A673 (cell line): ENCODE data around the gene IL19. TPM values are rescaled to one million over a fixed set of nuclear protein-coding genes. Genes with fewer than 3 reads are reported as not detected.

ENCODE experiments used
- BruUV-seq: library from RNA; stranded (reverse); fragments of 400-500 nt; replicated peaks from 2 replicates; lab custom pipeline; 2021; lab: Mats Ljungman, UMichigan
- CTCF ChIA-PET: fragments of 300-600 bp; sonication (Branson Sonifier 250); formaldehyde crosslinking; loops from one replicate; lab custom pipeline; 2022; ENCODE audit warnings: antibody characterized with exemption; lab: Charles Lee
- POLR2A ChIA-PET: fragments of 300-600 bp; sonication (Branson Sonifier 250); formaldehyde crosslinking; loops from one replicate; lab custom pipeline; 2022; ENCODE audit warnings: antibody characterized with exemption; ENCODE audit not compliant: low non-redundant PET; lab: Charles Lee
- DNase-seq: peaks from one replicate; pipeline ENCODE4 v3.0.0-alpha.2; 2015; ENCODE audit warnings: low spot score
- H3K27ac ChIP-seq: fragments of 200-600 bp; sonication (generic); 2 replicates; pipeline ENCODE4 v1.5.1; 2016; ENCODE audit warnings: mixed run types, low read depth, mild to moderate bottlenecking, mixed read lengths, antibody characterized with exemption, low read length; ENCODE audit not compliant: poor library complexity, severe bottlenecking
- H3K27me3 ChIP-seq: fragments of 200-600 bp; sonication (generic); replicated peaks from 2 replicates; pipeline ENCODE4 v1.6.1; 2017; ENCODE audit warnings: mixed run types, low read depth, mild to moderate bottlenecking, mixed read lengths, antibody characterized with exemption, low read length; ENCODE audit not compliant: insufficient read depth, poor library complexity
- H3K36me3 ChIP-seq: fragments of 200-600 bp; sonication (generic); 2 replicates; pipeline ENCODE4 v1.6.1; 2016; ENCODE audit warnings: mixed run types, mild to moderate bottlenecking, mixed read lengths, antibody characterized with exemption, low read length; ENCODE audit not compliant: insufficient read depth, poor library complexity, severe bottlenecking
- H3K4me1 ChIP-seq: fragments of 200-600 bp; sonication (generic); 2 replicates; pipeline ENCODE4 v1.6.1; 2017; ENCODE audit warnings: mixed run types, mild to moderate bottlenecking, mixed read lengths, antibody characterized with exemption, low read length; ENCODE audit not compliant: insufficient read depth, poor library complexity, severe bottlenecking
- H3K4me3 ChIP-seq: fragments of 200-600 bp; sonication (generic); 2 replicates; pipeline ENCODE4 v1.5.1; 2016; ENCODE audit warnings: low read depth, mixed run types, mild to moderate bottlenecking, mixed read lengths, low read length; ENCODE audit not compliant: poor library complexity, severe bottlenecking
- H3K9me3 ChIP-seq: fragments of 200-600 bp; sonication (generic); 2 replicates; pipeline ENCODE4 v1.6.1; 2016; ENCODE audit warnings: mixed run types, low read depth, mild to moderate bottlenecking, mixed read lengths, antibody characterized with exemption, low read length; ENCODE audit not compliant: poor library complexity, severe bottlenecking
- EZH2 ChIP-seq: fragments of 200-600 bp; sonication (generic); IDR thresholded peaks from 2 replicates; pipeline ENCODE4 v1.6.1; 2017; ENCODE audit warnings: borderline replicate concordance, low read depth, mild to moderate bottlenecking, mixed read lengths, antibody characterized with exemption, low read length; ENCODE audit not compliant: poor library complexity, severe bottlenecking
- intact Hi-C: fragments of 100-400 bp; cut with micrococcal nuclease; formaldehyde crosslinking; loops from one replicate; pipeline ENCODE4 v1.10.0; 2022; ENCODE audit not compliant: unreplicated experiment
- total RNA-seq: library from RNA; stranded (reverse); gene quantifications from 2 replicates; pipeline ENCODE4 v1.2.3, GENCODE V29; 2021
- TF ChIP-seq, protein P1 (sequence below): fragments of 300-800, 200-600 bp; sonication (generic); conservative IDR thresholded peaks from 2 replicates; pipeline ENCODE4 v1.5.1; 2017; ENCODE audit warnings: low read depth, mild to moderate bottlenecking, antibody characterized with exemption, low read length, moderate library complexity, mixed read lengths

The IL19 gene
- total RNA-seq, 1 experiment from 2014 or later, result not detected

DNA sequence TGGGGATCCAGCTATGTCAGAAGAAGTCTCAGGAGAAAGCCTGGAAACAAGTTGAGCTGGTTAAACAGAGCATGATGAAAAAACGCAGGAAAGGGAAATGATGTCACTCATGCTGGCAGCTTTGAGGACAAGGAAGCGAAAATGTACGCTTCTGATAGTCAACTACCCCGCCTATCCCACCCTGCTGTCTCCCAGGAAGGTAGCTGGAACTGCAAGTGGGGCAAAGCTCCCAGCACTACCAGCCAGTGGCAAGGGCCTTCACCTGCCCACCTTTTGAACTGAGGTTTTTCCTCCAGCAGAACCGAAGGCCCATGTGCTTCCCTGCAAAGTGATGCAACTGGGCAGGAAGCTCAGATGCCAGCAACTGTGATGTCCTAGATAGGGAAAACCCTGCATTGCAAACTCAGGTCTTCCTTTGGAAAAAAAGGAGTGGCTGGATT is 88.5 kb downstream of the IL19 start:
- intact Hi-C loops, result no loop called here
- H3K9me3 ChIP-seq, result no peaks in the 10 kb centered on the region
- CTCF ChIA-PET, result no interaction called here
- peaks cover 43% of the 10 kb centered on the region for H3K27me3 ChIP-seq
- no peak overlapping the region for H3K4me3 ChIP-seq
- H3K4me1 ChIP-seq, result no peaks in the 10 kb centered on the region
- H3K36me3 ChIP-seq, result no peaks in the 10 kb centered on the region
- TF ChIP-seq, protein P1, sequence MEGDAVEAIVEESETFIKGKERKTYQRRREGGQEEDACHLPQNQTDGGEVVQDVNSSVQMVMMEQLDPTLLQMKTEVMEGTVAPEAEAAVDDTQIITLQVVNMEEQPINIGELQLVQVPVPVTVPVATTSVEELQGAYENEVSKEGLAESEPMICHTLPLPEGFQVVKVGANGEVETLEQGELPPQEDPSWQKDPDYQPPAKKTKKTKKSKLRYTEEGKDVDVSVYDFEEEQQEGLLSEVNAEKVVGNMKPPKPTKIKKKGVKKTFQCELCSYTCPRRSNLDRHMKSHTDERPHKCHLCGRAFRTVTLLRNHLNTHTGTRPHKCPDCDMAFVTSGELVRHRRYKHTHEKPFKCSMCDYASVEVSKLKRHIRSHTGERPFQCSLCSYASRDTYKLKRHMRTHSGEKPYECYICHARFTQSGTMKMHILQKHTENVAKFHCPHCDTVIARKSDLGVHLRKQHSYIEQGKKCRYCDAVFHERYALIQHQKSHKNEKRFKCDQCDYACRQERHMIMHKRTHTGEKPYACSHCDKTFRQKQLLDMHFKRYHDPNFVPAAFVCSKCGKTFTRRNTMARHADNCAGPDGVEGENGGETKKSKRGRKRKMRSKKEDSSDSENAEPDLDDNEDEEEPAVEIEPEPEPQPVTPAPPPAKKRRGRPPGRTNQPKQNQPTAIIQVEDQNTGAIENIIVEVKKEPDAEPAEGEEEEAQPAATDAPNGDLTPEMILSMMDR, result no peak
- TF ChIP-seq EZH2, result no peak
- POLR2A ChIA-PET, result no interaction called here
- no peak for DNase-seq
- no TSS peak for BruUV-seq
- no peak overlapping the region for H3K27ac ChIP-seq

- TF ChIP-seq, protein P1, result no peak
- TF ChIP-seq EZH2, result no peak
- Histone ChIP-seq H3K4me3 (no peak overlapping the region), H3K36me3 (no peaks in the 10 kb centered on the region), H3K9me3 (no peaks in the 10 kb centered on the region), H3K27me3 (peaks cover 44% of the 10 kb centered on the region), H3K27ac (no peak overlapping the region), H3K4me1 (no peaks in the 10 kb centered on the region)
- ChIA-PET CTCF (no interaction called here), POLR2A (no interaction called here)
- no peak for DNase-seq
- no TSS peak for BruUV-seq
- intact Hi-C loops, result loop anchor here (5.0 kb wide), 1 partner anchor 217 kb away; no protein-coding TSS in a partner anchor
These were observed 89.6 kb downstream of the IL19 start for GRCh38 chr1:206860165-206860564.

DNA sequence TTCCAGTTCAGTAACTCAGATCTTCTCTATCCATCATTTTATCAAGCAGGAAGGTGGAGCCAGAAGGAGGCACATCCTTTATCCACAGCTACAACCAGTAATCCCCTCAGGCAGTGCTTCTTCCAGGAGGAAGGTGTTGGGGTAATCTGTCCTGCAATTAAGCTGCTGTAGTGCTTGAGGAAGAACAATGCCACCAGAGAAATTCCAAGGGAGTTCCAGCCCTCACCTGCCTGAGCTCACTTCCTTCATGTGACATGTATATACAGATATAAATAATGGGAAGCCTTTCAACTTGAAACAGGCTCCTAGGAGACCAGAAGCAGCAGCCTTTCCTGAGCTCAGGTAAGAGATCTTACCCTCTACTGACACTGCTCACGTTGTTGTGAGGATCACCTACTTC is 92.7 kb downstream of the IL19 start:
- H3K27ac ChIP-seq, result no peak overlapping the region
- no peaks in the 10 kb centered on the region for H3K4me1 ChIP-seq
- no peaks in the 10 kb centered on the region for H3K9me3 ChIP-seq
- DNase-seq, result no peak
- no peak for TF ChIP-seq EZH2
- TF ChIP-seq, protein P1, result no peak
- ChIA-PET POLR2A (no interaction called here), CTCF (interaction anchor here (1.1 kb wide), 1 partner anchor 49 kb away, joined by 3 read pairs; no protein-coding TSS in a partner anchor)
- peaks cover 51% of the 10 kb centered on the region for H3K27me3 ChIP-seq
- intact Hi-C loops, result loop anchor here (5.0 kb wide), 1 partner anchor 214 kb away; no protein-coding TSS in a partner anchor
- H3K4me3 ChIP-seq, result no peak overlapping the region
- H3K36me3 ChIP-seq, result no peaks in the 10 kb centered on the region
- BruUV-seq, result no TSS peak
